SK-N-SH (cell line): Measurements from ENCODE around the gene CDK3. TPM values are rescaled to one million over a fixed set of nuclear protein-coding genes. Genes with fewer than 3 reads are reported as not detected.

Experiments used
- CTCF ChIA-PET: fragments of 300-600, 350-600 bp; formaldehyde crosslinking; extraction: SDS; loops from one replicate; lab custom pipeline; 2021; lab: Yijun Ruan, JAX
- POLR2A ChIA-PET: fragments of 350-600 bp; sonication (Branson Sonifier 250); formaldehyde crosslinking; extraction: SDS; loops from one replicate; lab custom pipeline; 2020; ENCODE audit warnings: antibody characterized with exemption, inconsistent platforms; lab: Yijun Ruan, JAX
- DNase-seq: peaks from one replicate; pipeline ENCODE4 v3.0.0; 2012
- H2AFZ ChIP-seq: fragments of 200-600 bp; sonication (generic); 2 replicates; pipeline ENCODE4 v1.8.1; 2016; ENCODE audit warnings: antibody characterized with exemption, mild to moderate bottlenecking, low read depth
- H3F3A ChIP-seq: fragments of 200-600 bp; sonication (generic); replicated peaks from 2 replicates; pipeline ENCODE3; 2016; ENCODE audit warnings: antibody characterized with exemption, mild to moderate bottlenecking; ENCODE audit not compliant: insufficient read depth
- H3K27ac ChIP-seq, 2 experiments: fragments of 200-500 bp in 1 of 2; fragments of 200-600 bp in 1 of 2; sonication (Bioruptor generic) in 1 of 2; sonication (generic), shearing (Covaris generic) in 1 of 2; 2 replicates each; pipeline versions ENCODE4 v1.5.1 to v1.6.1; 2014 to 2016; ENCODE audit warnings: low read depth in 2 of 2, inconsistent platforms in 1 of 2, low read length in 1 of 2, mild to moderate bottlenecking in 1 of 2, mixed read lengths in 1 of 2
- H3K27me3 ChIP-seq: fragments of 200-600 bp; sonication (generic), shearing (Covaris generic); 2 replicates; pipeline ENCODE4 v1.6.1; 2016; ENCODE audit warnings: mixed run types; ENCODE audit not compliant: insufficient read depth
- H3K36me3 ChIP-seq, 2 experiments: fragments of 200-500 bp in 1 of 2; fragments of 200-600 bp in 1 of 2; sonication (Bioruptor generic) in 1 of 2; sonication (generic) in 1 of 2; replicated peaks in 1 of 2; 2 replicates each; pipeline versions ENCODE3 to v1.5.1; 2014 to 2016; ENCODE audit warnings: low read length in 1 of 2, mild to moderate bottlenecking in 1 of 2; ENCODE audit not compliant: insufficient read depth in 2 of 2, control insufficient read depth in 1 of 2
- H3K4me1 ChIP-seq, 2 experiments: fragments of 200-500 bp in 1 of 2; fragments of 200-600 bp in 1 of 2; sonication (Bioruptor generic) in 1 of 2; sonication (generic), shearing (Covaris generic) in 1 of 2; 2 replicates each; pipeline versions ENCODE4 v1.5.1 to v1.6.1; 2014 to 2016; ENCODE audit warnings: low read depth in 1 of 2, low read length in 1 of 2, mixed run types in 1 of 2; ENCODE audit not compliant: insufficient read depth in 2 of 2, control insufficient read depth in 1 of 2
- H3K4me2 ChIP-seq: fragments of 200-600 bp; sonication (generic), shearing (Covaris generic); 2 replicates; pipeline ENCODE4 v1.6.1; 2017; ENCODE audit warnings: mixed run types
- H3K4me3 ChIP-seq, 2 experiments: fragments of 200-500 bp in 1 of 2; fragments of 200-600 bp in 1 of 2; sonication (Bioruptor generic) in 1 of 2; sonication (generic), shearing (Covaris generic) in 1 of 2; 2 replicates each; pipeline versions ENCODE4 v1.5.1 to v1.8.1; 2014 to 2016; ENCODE audit warnings: low read depth in 2 of 2, inconsistent platforms in 1 of 2, low read length in 1 of 2, mild to moderate bottlenecking in 1 of 2, mixed read lengths in 1 of 2, moderate library complexity in 1 of 2
- H3K79me2 ChIP-seq: fragments of 200-600 bp; sonication (generic); 2 replicates; pipeline ENCODE4 v1.8.1; 2017; ENCODE audit warnings: mild to moderate bottlenecking; ENCODE audit not compliant: insufficient read depth
- H3K9ac ChIP-seq: fragments of 200-600 bp; sonication (generic); 2 replicates; pipeline ENCODE4 v1.6.1; 2017; ENCODE audit warnings: mixed run types
- H3K9me2 ChIP-seq: fragments of 200-600 bp; sonication (generic); 2 replicates; pipeline ENCODE4 v1.6.1; 2017; ENCODE audit warnings: mixed run types
- H3K9me3 ChIP-seq: fragments of 200-600 bp; sonication (generic); 2 replicates; pipeline ENCODE4 v1.6.1; 2017; ENCODE audit warnings: mixed run types, mild to moderate bottlenecking, moderate library complexity
- H4K20me1 ChIP-seq: fragments of 200-600 bp; sonication (generic); 2 replicates; pipeline ENCODE4 v1.6.1; 2017; ENCODE audit warnings: mild to moderate bottlenecking, mixed run types; ENCODE audit not compliant: insufficient read depth
- EZH2phosphoT487 ChIP-seq: fragments of 200-600 bp; sonication (generic); IDR thresholded peaks from 2 replicates; pipeline ENCODE4 v1.6.1; 2017; ENCODE audit warnings: low read depth, mixed run types, mild to moderate bottlenecking, antibody characterized with exemption, moderate library complexity, borderline replicate concordance
- FOSL2 ChIP-seq: IDR thresholded peaks from 2 replicates; pipeline ENCODE4 v1.4.0; 2012; ENCODE audit warnings: low read depth, mild to moderate bottlenecking, moderate library complexity, borderline replicate concordance
- FOXJ3 ChIP-seq: sonication (generic); formaldehyde crosslinking; IDR thresholded peaks from 2 replicates; pipeline ENCODE4 v1.5.1; 2020; ENCODE audit warnings: mild to moderate bottlenecking, missing genetic modification reagents
- GABPA ChIP-seq: IDR thresholded peaks from 2 replicates; pipeline ENCODE4 v1.4.0; 2012; ENCODE audit warnings: low read depth, mild to moderate bottlenecking
- GATA2 ChIP-seq: sonication (generic); formaldehyde crosslinking; IDR thresholded peaks from 2 replicates; pipeline ENCODE4 v1.5.0; 2020; ENCODE audit warnings: mild to moderate bottlenecking, missing genetic modification reagents
- MXI1 ChIP-seq: IDR thresholded peaks from 2 replicates; pipeline ENCODE4 v1.6.1; 2012; ENCODE audit warnings: mild to moderate bottlenecking, low read depth, low read length, improper control_type of control experiment
- NFIC ChIP-seq: IDR thresholded peaks from 2 replicates; pipeline ENCODE4 v1.4.0; 2012; ENCODE audit warnings: borderline replicate concordance
- NRF1 ChIP-seq: IDR thresholded peaks from 2 replicates; pipeline ENCODE4 v1.6.1; 2012; ENCODE audit warnings: low read depth, mild to moderate bottlenecking, low read length
- RCOR1 ChIP-seq: fragments of 150-350 bp; IDR thresholded peaks from 2 replicates; pipeline ENCODE4 v1.6.1; 2017; ENCODE audit warnings: antibody characterized with exemption, low read length
- RFX5 ChIP-seq: IDR thresholded peaks from 2 replicates; pipeline ENCODE4 v1.6.1; 2012; ENCODE audit warnings: mild to moderate bottlenecking, improper control_type of control experiment, low read length
- WGBS: methylation state at CpG from one replicate; pipeline ENCODE4 v1.1.6; 2017; ENCODE audit warnings: low lambda C conversion rate; 5-methylcytosine and 5-hydroxymethylcytosine counted together
- polyA plus RNA-seq, 3 experiments: library from polyadenylated mRNA; depleted of rRNA; stranded (reverse); fragments of >200 nt; gene quantifications; 2 replicates each; pipeline ENCODE4 v1.2.3, GENCODE V29; 2012
- TF ChIP-seq, protein P1 (sequence below): fragments of 150-350 bp; IDR thresholded peaks from 2 replicates; pipeline ENCODE4 v1.6.1; 2016; ENCODE audit warnings: mild to moderate bottlenecking, low read depth, low read length
- TF ChIP-seq, protein P2 (sequence below): IDR thresholded peaks from 2 replicates; pipeline ENCODE4 v1.4.0; 2012; ENCODE audit warnings: low read depth, borderline replicate concordance
- TF ChIP-seq, protein P3 (sequence below): IDR thresholded peaks from 2 replicates; pipeline ENCODE4 v1.4.0; 2012; ENCODE audit warnings: low read depth

The CDK3 gene
- polyA plus RNA-seq, 1 of the 3 experiments (the other 2 are of a cell fraction): 14.6 TPM

DNA sequence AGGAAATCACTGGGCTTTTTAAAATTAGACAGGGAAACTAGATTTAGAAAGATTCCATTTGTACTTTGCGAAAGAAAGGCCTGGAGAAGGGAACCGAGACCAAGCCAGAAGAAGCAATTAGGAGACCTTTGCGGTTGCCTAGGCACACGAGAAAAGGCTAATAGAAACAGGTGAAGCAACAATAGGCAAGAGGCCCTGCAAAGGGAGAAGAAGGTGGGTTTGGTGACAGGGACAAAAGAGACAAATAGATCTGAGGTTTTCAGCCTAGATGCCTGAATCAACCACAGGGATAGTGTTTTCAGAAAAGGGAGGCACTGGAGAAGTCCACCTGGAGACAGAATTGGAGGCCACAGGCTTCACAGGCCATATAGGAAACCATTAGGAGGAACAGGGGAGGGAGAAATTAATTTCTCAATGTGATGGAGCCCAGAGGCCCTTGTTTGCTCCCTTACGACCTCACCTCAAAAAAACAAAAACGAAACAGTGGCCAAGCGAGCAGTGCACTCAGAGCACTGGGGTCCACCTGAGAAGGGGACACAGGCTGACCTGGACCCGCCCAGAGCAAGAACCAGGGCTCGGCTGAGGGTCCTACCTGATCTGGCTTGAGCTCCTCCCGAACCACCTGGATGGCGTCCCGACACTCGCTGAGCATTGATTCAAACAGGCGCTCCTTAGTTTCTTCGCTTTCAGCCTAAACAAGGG lies 49.3 kb downstream of the CDK3 start:
- H3K4me1 ChIP-seq: no peaks in the 10 kb centered on the region
- CTCF ChIA-PET: interaction anchor here (1.0 to 2.6 kb wide), 5 partner anchors 25 to 230 kb away, joined by 3 to 17 read pairs (median 7); partner anchors contain the start of gene GALR2
- no peaks in the 10 kb centered on the region for H3K9me2 ChIP-seq
- H2AFZ ChIP-seq: no peak overlapping the region
- no peak overlapping the region for H3K4me3 ChIP-seq
- POLR2A ChIA-PET: no interaction called here
- peaks cover 68 to 83% of the 10 kb centered on the region in 2 experiments for H3K36me3 ChIP-seq
- H3K9ac ChIP-seq: no peak overlapping the region
- no peak overlapping the region for H3K4me2 ChIP-seq
- TF ChIP-seq RFX5 (no peak), GABPA (no peak), GATA2 (CRISPR knock-in tag) (no peak), FOSL2 (no peak), NRF1 (no peak), EZH2phosphoT487 (no peak), NFIC (no peak), MXI1 (no peak), RCOR1 (no peak), FOXJ3 (CRISPR knock-in tag) (no peak)
- TF ChIP-seq, protein P1, sequence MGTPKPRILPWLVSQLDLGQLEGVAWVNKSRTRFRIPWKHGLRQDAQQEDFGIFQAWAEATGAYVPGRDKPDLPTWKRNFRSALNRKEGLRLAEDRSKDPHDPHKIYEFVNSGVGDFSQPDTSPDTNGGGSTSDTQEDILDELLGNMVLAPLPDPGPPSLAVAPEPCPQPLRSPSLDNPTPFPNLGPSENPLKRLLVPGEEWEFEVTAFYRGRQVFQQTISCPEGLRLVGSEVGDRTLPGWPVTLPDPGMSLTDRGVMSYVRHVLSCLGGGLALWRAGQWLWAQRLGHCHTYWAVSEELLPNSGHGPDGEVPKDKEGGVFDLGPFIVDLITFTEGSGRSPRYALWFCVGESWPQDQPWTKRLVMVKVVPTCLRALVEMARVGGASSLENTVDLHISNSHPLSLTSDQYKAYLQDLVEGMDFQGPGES: no peak
- TF ChIP-seq, protein P2, sequence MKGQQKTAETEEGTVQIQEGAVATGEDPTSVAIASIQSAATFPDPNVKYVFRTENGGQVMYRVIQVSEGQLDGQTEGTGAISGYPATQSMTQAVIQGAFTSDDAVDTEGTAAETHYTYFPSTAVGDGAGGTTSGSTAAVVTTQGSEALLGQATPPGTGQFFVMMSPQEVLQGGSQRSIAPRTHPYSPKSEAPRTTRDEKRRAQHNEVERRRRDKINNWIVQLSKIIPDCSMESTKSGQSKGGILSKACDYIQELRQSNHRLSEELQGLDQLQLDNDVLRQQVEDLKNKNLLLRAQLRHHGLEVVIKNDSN: no peak
- TF ChIP-seq, protein P3, sequence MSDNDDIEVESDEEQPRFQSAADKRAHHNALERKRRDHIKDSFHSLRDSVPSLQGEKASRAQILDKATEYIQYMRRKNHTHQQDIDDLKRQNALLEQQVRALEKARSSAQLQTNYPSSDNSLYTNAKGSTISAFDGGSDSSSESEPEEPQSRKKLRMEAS: no peak
- H4K20me1 ChIP-seq: no peaks in the 10 kb centered on the region
- no peaks in the 10 kb centered on the region for H3K27me3 ChIP-seq
- H3K27ac ChIP-seq: no peak overlapping the region
- no peaks in the 10 kb centered on the region for H3K9me3 ChIP-seq
- H3F3A ChIP-seq: peaks cover 13% of the 10 kb centered on the region
- WGBS: 95% methylated on average over 15 of the region's 15 CpGs
- no peak for DNase-seq
- peaks cover 22% of the 10 kb centered on the region; the same call in 1 of the 2 replicates for H3K79me2 ChIP-seq
